ENCODE results near the gene HES6.
A peak's percentile ranks its signal among the peaks of the same experiment; 100 is the strongest.

HES6 gene

DNA sequence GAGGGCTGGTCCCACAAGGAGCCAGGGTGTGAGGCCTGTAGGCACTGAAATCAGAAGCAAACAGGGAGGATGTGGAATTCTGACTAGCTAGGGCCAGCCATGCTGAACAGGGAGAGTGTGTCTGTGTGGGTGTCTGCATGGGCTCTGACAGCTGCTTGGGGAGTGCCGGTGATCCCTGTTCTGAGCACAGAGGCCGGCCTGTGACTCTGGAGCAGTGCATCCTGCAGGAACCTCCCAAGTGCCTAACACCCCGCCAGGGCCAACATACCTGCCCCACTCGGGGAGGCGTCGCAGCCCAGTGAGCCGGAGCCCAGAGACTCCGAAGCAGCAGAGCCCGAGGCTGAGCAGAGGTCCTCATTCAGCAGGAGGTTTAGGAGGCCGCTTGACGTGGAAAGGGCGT is 11.5 kb upstream of the HES6 start:
- peaks cover 29% of the 10 kb centered on the region for H3K36me3 ChIP-seq (ENCODE audit: control insufficient read depth, insufficient read depth, low read length)
- H3K9me3 ChIP-seq (ENCODE audit: control insufficient read depth, insufficient read depth, low read depth, low read length): no peaks in the 10 kb centered on the region
- no peak overlapping the region for H3K4me3 ChIP-seq (ENCODE audit: low read depth, low read length)
- no peaks in the 10 kb centered on the region for H3K27me3 ChIP-seq (ENCODE audit: control insufficient read depth, insufficient read depth, low read length)
- H3K27ac ChIP-seq (ENCODE audit: low read depth, low read length): no peak overlapping the region
- no peaks in the 10 kb centered on the region for H3K4me1 ChIP-seq (ENCODE audit: control insufficient read depth, insufficient read depth, low read length)
- no peak overlapping the region for H3K9ac ChIP-seq (ENCODE audit: low read length)

DNA sequence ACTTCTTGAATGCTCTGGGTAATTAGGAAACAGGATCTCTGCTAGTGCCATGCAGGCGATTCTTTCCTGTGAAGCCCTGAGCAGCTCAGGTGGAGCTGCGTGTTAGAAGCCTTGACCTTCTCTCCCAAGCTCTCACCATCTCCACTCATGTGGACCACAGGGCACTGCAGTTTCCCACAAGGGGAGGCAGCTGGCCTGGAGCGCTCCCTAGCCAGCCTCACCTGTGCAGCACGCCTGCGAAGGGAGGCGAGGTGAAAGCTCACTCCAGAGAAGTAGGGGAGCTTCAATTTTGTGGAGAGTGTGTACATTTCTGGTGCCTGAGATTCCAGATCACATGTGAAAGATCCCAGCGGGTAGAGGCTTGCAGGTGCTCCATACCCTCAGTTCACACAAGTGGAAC is 11.1 kb upstream of the HES6 start:
- H3K9me3 ChIP-seq (ENCODE audit: control insufficient read depth, insufficient read depth, low read depth, low read length): no peaks in the 10 kb centered on the region
- H3K27ac ChIP-seq (ENCODE audit: low read depth, low read length): no peak overlapping the region
- no peaks in the 10 kb centered on the region for H3K4me1 ChIP-seq (ENCODE audit: control insufficient read depth, insufficient read depth, low read length)
- no peak overlapping the region for H3K4me3 ChIP-seq (ENCODE audit: low read depth, low read length)
- no peak overlapping the region for H3K9ac ChIP-seq (ENCODE audit: low read length)
- H3K36me3 ChIP-seq (ENCODE audit: control insufficient read depth, insufficient read depth, low read length): peaks cover 26% of the 10 kb centered on the region
- H3K27me3 ChIP-seq (ENCODE audit: control insufficient read depth, insufficient read depth, low read length): no peaks in the 10 kb centered on the region

DNA sequence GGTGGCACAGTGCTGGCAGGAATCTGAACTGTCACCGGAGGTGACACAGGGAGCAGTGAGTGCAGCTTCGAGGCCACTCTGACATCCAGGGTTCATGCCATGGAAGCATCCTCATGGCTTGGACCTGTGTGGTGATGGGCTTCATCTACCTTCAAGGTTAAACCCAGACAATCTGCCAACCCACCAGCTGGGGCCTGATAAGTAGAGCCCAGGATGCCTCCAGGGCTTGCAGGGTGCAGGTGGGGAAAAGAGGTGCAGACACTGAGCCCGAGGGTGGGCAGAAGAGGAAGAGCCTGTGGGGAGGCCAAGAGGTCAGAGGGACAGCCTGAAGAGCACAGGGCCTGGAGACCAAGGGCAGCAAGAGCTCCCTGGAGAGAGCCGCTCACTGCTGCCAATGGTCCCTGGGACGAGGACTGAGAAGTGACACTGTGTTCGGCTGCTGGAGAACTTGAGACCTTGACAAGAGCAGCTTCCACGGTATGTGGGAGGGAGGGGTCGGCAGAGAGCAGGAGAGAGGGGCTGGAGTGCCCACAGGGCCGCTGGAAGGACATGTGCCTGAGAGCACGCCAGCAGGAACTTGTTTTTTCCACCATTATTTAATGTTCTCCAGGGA is 8.1 kb upstream of the HES6 start:
- Histone ChIP-seq H3K9ac (ENCODE audit: low read length) (no peak overlapping the region), H3K4me3 (ENCODE audit: low read depth, low read length) (no peak overlapping the region), H3K27me3 (ENCODE audit: control insufficient read depth, insufficient read depth, low read length) (no peaks in the 10 kb centered on the region), H3K4me1 (ENCODE audit: control insufficient read depth, insufficient read depth, low read length) (peaks cover 6% of the 10 kb centered on the region; the same call in 1 of the 2 replicates), H3K27ac (ENCODE audit: low read depth, low read length) (no peak overlapping the region), H3K9me3 (ENCODE audit: control insufficient read depth, insufficient read depth, low read depth, low read length) (no peaks in the 10 kb centered on the region), H3K36me3 (ENCODE audit: control insufficient read depth, insufficient read depth, low read length) (peaks cover 19% of the 10 kb centered on the region)

DNA sequence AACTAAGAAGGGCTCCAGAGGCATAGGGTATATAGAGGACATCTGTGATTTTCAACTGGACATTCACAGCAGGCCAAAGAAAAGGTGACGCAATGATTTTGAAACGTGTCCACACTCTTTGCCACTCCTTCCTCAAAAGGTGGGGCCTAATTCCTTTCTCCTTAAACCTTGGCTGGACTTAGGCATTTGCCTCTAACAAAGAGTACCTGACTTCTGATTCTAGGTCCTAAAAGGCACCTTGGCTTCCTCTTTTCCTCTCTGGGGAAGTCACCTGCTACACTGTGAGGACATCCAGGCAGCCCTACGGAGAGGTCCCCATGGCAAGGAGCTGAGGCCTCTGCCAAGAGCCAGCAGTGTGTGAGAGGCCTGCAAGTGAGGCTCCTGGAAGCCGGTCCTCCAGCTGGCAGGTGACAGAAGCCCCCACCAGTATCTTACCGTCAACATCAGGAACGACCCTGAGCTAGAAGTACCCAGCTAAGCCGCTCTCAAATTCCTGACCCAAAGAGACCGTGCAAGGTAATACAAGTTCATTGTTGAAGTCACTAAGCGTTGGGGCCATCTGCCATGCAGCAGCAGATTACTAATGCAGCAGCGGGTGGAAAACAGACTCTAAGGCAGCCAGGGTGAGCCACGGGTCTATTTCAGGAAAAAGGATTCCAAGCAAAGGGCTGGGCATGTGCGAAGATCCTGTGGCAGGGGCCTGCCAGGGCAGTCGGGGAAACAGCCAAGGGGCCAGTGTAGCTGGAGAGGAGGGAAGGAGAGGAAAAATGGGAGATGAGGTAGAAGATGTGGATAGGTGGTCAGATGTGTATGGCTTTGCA is 7.4 kb upstream of the HES6 start:
- H3K4me3 ChIP-seq (ENCODE audit: low read depth, low read length): no peak overlapping the region
- H3K9me3 ChIP-seq (ENCODE audit: control insufficient read depth, insufficient read depth, low read depth, low read length): no peaks in the 10 kb centered on the region
- H3K27me3 ChIP-seq (ENCODE audit: control insufficient read depth, insufficient read depth, low read length): peaks cover 3% of the 10 kb centered on the region; the same call in 1 of the 2 replicates
- H3K9ac ChIP-seq (ENCODE audit: low read length): no peak overlapping the region
- H3K27ac ChIP-seq (ENCODE audit: low read depth, low read length): no peak overlapping the region
- H3K4me1 ChIP-seq (ENCODE audit: control insufficient read depth, insufficient read depth, low read length): peaks cover 11% of the 10 kb centered on the region; the same call in 1 of the 2 replicates
- peaks cover 18% of the 10 kb centered on the region; the same call in 1 of the 2 replicates for H3K36me3 ChIP-seq (ENCODE audit: control insufficient read depth, insufficient read depth, low read length)

DNA sequence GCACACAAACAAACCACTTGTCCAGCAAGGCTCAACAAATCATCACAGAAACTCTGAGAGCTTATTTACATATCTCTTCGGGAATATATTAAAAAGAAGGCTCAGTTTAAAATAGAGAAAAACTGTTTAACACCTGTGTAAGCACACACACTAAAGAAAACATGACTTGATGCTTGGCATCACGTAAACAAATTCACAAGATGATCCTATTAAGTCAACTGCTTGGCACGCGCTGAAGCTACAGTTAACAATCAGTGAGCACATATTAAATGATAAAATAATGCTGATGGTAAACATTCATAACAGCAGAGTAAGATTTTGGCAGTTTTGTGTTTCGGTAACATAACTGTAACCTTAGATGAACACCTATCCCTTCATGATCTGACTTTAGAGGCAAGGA is 4.3 kb upstream of the HES6 start:
- peaks cover 18% of the 10 kb centered on the region for H3K27me3 ChIP-seq (ENCODE audit: control insufficient read depth, insufficient read depth, low read length)
- H3K4me1 ChIP-seq (ENCODE audit: control insufficient read depth, insufficient read depth, low read length): peaks cover 11% of the 10 kb centered on the region; the same call in 1 of the 2 replicates
- H3K36me3 ChIP-seq (ENCODE audit: control insufficient read depth, insufficient read depth, low read length): peaks cover 5% of the 10 kb centered on the region; the same call in 1 of the 2 replicates
- H3K9me3 ChIP-seq (ENCODE audit: control insufficient read depth, insufficient read depth, low read depth, low read length): no peaks in the 10 kb centered on the region
- no peak overlapping the region for H3K27ac ChIP-seq (ENCODE audit: low read depth, low read length)
- H3K4me3 ChIP-seq (ENCODE audit: low read depth, low read length): no peak overlapping the region
- no peak overlapping the region for H3K9ac ChIP-seq (ENCODE audit: low read length)

DNA sequence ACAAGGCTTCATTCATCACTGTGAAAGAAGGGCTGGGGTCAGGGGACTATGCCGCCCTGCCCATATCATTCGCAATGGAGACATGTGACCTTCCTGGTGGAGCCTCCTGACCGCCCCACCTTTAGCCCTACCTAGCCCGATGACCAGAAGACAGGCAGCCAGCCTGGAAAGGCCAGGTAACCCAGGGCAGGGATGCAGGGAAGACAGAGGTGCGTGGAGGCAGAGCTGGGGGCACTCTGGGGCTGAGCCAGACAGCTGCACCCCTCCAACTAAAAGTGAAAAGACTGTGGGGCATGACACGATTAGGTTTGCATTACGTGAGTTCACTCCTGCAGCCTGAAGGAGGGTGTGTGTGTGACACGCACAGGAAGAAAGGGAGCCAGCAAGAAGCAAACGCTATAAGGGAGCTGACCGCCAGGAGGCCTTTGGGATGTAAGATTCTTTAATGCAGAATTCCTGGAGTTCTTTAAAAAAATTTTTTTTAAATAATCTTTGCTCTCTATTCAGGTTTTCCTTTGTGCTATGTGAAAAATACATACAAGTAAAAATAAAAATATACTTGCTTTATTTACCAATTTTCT is 3.7 kb upstream of the HES6 start:
- no peak overlapping the region for H3K27ac ChIP-seq (ENCODE audit: low read depth, low read length)
- H3K4me3 ChIP-seq (ENCODE audit: low read depth, low read length): no peak overlapping the region
- H3K4me1 ChIP-seq (ENCODE audit: control insufficient read depth, insufficient read depth, low read length): peaks cover 11% of the 10 kb centered on the region; the same call in 1 of the 2 replicates
- no peak overlapping the region for H3K9ac ChIP-seq (ENCODE audit: low read length)
- H3K9me3 ChIP-seq (ENCODE audit: control insufficient read depth, insufficient read depth, low read depth, low read length): no peaks in the 10 kb centered on the region
- peaks cover 24% of the 10 kb centered on the region for H3K27me3 ChIP-seq (ENCODE audit: control insufficient read depth, insufficient read depth, low read length)
- H3K36me3 ChIP-seq (ENCODE audit: control insufficient read depth, insufficient read depth, low read length): peaks cover 5% of the 10 kb centered on the region; the same call in 1 of the 2 replicates

DNA sequence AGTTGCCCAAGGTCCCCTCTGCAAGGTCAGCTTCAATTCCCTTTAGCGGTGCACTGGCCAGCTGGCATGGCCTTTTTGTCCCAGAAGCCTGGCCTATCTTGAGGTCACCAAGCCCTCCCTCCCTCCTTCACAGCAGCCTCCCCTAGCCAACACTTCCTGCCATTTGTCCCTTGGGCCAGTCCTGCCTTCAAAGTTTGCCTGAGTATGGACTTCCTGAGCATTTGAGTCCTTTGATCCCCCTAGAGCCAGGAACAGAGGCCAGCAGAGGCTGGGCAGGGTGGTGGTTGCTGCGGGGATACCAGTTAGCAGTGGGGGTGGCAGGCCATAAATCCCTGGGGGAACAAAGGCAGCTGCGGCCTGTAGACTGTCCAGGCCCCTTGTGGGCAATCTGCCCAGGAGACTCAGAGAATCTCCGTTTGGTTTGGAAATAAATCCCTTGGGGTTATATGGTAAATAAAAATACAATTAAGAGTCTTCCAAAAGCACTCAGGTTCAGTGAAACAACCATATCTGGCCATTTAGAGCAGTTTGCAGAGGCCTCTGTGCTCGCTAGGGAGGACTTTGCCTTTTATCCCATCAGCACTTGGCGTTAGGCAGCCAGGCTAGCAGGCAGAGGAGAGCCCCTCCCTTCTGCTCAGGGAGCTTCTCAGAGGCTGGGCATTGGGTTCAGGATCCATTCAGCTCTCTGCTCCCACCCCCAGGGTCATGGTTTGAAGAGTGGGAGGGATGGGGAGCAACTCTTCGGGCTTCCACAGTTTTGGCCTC is 3.1 kb upstream of the HES6 start:
- Histone ChIP-seq H3K9me3 (ENCODE audit: control insufficient read depth, insufficient read depth, low read depth, low read length) (no peaks in the 10 kb centered on the region), H3K27me3 (ENCODE audit: control insufficient read depth, insufficient read depth, low read length) (peaks cover 30% of the 10 kb centered on the region), H3K9ac (ENCODE audit: low read length) (no peak overlapping the region), H3K36me3 (ENCODE audit: control insufficient read depth, insufficient read depth, low read length) (peaks cover 5% of the 10 kb centered on the region; the same call in 1 of the 2 replicates), H3K4me3 (ENCODE audit: low read depth, low read length) (no peak overlapping the region), H3K27ac (ENCODE audit: low read depth, low read length) (no peak overlapping the region), H3K4me1 (ENCODE audit: control insufficient read depth, insufficient read depth, low read length) (peaks cover 11% of the 10 kb centered on the region; the same call in 1 of the 2 replicates)

DNA sequence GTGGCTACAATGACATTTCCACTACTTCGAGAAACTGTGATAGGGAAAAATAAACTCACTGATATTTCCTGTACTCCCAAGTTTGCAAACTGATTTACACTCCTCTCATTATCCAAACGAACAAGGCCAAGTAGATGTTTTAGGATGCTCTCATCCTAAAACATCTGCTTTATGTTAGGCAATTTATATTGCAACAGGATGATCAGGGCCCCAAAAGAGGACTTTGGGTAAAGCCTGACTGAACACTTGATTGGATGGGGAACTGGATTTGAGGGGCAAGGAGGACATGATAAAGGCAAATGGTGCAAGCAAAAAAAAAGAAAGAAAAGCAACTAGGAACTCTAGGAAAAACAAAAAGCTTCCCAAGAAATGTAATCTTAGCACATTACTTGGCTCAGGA is 2.1 kb upstream of the HES6 start:
- H3K9me3 ChIP-seq (ENCODE audit: control insufficient read depth, insufficient read depth, low read depth, low read length): no peaks in the 10 kb centered on the region
- peaks cover 40% of the 10 kb centered on the region for H3K27me3 ChIP-seq (ENCODE audit: control insufficient read depth, insufficient read depth, low read length)
- no peak overlapping the region for H3K9ac ChIP-seq (ENCODE audit: low read length)
- H3K4me3 ChIP-seq (ENCODE audit: low read depth, low read length): no peak overlapping the region
- H3K27ac ChIP-seq (ENCODE audit: low read depth, low read length): no peak overlapping the region
- H3K36me3 ChIP-seq (ENCODE audit: control insufficient read depth, insufficient read depth, low read length): peaks cover 5% of the 10 kb centered on the region; the same call in 1 of the 2 replicates
- H3K4me1 ChIP-seq (ENCODE audit: control insufficient read depth, insufficient read depth, low read length): peaks cover 11% of the 10 kb centered on the region; the same call in 1 of the 2 replicates

DNA sequence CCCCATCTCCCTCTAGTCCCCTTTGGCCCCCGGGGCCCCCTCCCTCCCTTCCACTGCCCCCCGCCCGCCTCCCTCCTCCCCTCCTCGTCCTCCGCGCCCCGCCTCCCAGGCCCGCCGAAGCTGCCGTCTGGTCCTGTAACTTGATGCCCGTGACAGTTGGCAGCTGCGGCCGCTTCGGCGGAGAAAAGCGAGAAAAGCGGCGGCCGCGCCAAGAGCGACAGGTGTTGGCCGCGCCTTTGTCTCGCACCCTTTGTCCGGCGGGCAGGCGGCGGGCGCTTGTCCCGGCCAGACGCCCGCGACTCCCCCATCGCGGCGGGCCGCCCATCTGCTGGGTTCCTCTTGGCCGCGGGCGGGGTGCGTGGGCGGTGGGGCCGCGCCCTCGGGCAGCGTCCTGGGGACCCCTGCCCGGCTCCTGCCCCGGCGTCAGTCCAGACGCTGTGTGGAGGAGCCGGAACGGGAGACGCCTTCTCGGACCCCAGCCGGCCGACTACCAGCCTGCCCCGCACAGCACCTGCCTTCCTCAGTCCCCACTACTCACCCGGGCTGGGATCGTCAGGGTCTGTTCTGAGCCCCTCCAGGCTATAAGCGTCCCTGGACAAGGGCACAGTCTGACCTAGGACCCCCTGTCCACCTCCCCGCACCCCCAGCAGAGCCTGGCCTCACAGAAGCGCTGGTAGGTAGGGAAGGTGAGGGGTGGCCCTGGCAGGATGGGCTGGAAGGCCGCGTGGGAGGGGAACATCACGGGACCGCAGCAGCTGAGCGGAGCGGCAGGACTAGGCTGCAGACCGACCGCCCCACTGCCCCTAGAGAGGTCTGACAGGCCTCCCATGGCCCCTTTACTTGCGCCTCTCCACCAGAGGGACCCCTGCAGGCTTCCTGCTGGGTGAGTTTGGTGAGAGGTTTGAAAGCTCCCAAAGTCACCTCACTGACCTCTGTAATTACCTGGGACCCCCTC is 1.2 kb upstream of the HES6 start:
- Histone ChIP-seq H3K9ac (ENCODE audit: low read length) (peak overlapping the region; percentile 42), H3K27me3 (ENCODE audit: control insufficient read depth, insufficient read depth, low read length) (peaks cover 49% of the 10 kb centered on the region), H3K27ac (ENCODE audit: low read depth, low read length) (no peak overlapping the region), H3K36me3 (ENCODE audit: control insufficient read depth, insufficient read depth, low read length) (peaks cover 5% of the 10 kb centered on the region; the same call in 1 of the 2 replicates), H3K4me3 (ENCODE audit: low read depth, low read length) (peak overlapping the region; percentile 72), H3K9me3 (ENCODE audit: control insufficient read depth, insufficient read depth, low read depth, low read length) (no peaks in the 10 kb centered on the region; the same call in 1 of the 2 replicates), H3K4me1 (ENCODE audit: control insufficient read depth, insufficient read depth, low read length) (peaks cover 11% of the 10 kb centered on the region; the same call in 1 of the 2 replicates)

DNA sequence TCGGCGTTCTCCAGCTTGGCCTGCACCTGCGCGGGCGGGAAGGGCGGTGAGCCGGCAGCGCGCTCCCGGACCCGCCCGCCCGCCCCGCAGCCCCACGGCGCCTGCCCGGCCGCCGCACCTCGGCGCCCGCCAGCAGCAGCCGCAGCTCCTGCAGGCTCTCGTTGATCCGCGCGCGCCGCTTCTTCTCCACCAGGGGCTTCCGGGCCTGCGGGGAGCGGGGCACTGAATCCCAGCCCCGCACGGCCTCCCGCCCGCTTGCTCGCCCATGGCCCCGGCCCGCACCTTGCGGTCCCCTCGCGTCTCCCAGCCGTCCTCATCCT is 335 bp downstream of the HES6 start:
- Histone ChIP-seq H3K27ac (ENCODE audit: low read depth, low read length) (no peak overlapping the region), H3K9ac (ENCODE audit: low read length) (peak overlapping the region; percentile 72), H3K27me3 (ENCODE audit: control insufficient read depth, insufficient read depth, low read length) (peaks cover 61% of the 10 kb centered on the region), H3K4me3 (ENCODE audit: low read depth, low read length) (peak overlapping the region; percentile 77), H3K36me3 (ENCODE audit: control insufficient read depth, insufficient read depth, low read length) (no peaks in the 10 kb centered on the region), H3K9me3 (ENCODE audit: control insufficient read depth, insufficient read depth, low read depth, low read length) (no peaks in the 10 kb centered on the region; the same call in 1 of the 2 replicates), H3K4me1 (ENCODE audit: control insufficient read depth, insufficient read depth, low read length) (peaks cover 11% of the 10 kb centered on the region; the same call in 1 of the 2 replicates)

All from HUES6 (cell line).